ENCODE measurements around the gene LILRA6. TPM values are rescaled to one million over a fixed set of nuclear protein-coding genes. Genes with fewer than 3 reads are reported as not detected.
"Not testable (repeated sequence)": the region's sequence is repeated elsewhere in the genome, so short reads cannot be mapped to it uniquely, and the experiment has no call there.

The LILRA6 gene
- total RNA-seq, 1 donor from 2014 or later, result 4.3 TPM

- peak; percentile 82 for DNase-seq (ENCODE audit: low spot score)
These were observed 34.4 kb downstream of the LILRA6 start for GRCh38 chr19:54207983-54208783.

GRCh38 chr19:54207676-54207982, 35.0 kb downstream of the LILRA6 start:
- DNase-seq (ENCODE audit: low spot score), result no peak

- not testable (repeated sequence) for DNase-seq (ENCODE audit: low spot score)
These were observed 35.4 kb downstream of the LILRA6 start for GRCh38 chr19:54207193-54207592.

GRCh38 chr19:54206831-54207177, 35.8 kb downstream of the LILRA6 start:
- DNase-seq (ENCODE audit: low spot score), result no peak

GRCh38 chr19:54206030-54206830, 36.4 kb downstream of the LILRA6 start:
- no peak for DNase-seq (ENCODE audit: low spot score)

- no peak for DNase-seq (ENCODE audit: low spot score)
These were observed 37.7 kb downstream of the LILRA6 start for GRCh38 chr19:54204767-54205468.

- DNase-seq (ENCODE audit: low spot score), result no peak
These were observed 39.4 kb downstream of the LILRA6 start for GRCh38 chr19:54203151-54203611.

GRCh38 chr19:54201980-54202379, 40.6 kb downstream of the LILRA6 start:
- no peak for DNase-seq (ENCODE audit: low spot score)

GRCh38 chr19:54201172-54201701, 41.4 kb downstream of the LILRA6 start:
- no peak for DNase-seq (ENCODE audit: low spot score)

- no peak for DNase-seq (ENCODE audit: low spot score)
These were observed 43.2 kb downstream of the LILRA6 start for GRCh38 chr19:54199401-54199800.

GRCh38 chr19:54197121-54197520, 45.5 kb downstream of the LILRA6 start:
- no peak for DNase-seq (ENCODE audit: low spot score)

- no peak for DNase-seq (ENCODE audit: low spot score)
These were observed 46.1 kb downstream of the LILRA6 start for GRCh38 chr19:54196536-54196935.

GRCh38 chr19:54194463-54194862, 48.1 kb downstream of the LILRA6 start:
- DNase-seq (ENCODE audit: low spot score), result not testable (repeated sequence)

- DNase-seq (ENCODE audit: low spot score), result no peak
These were observed 49.6 kb downstream of the LILRA6 start for GRCh38 chr19:54193011-54193410.

GRCh38 chr19:54191811-54192453, 50.7 kb downstream of the LILRA6 start:
- no peak for DNase-seq (ENCODE audit: low spot score)

- peak; percentile 64 for DNase-seq (ENCODE audit: low spot score)
These were observed 51.4 kb downstream of the LILRA6 start, which contains the start of gene TSEN34 for GRCh38 chr19:54191011-54191810. TSS of gene TSEN34 (plus strand) at chr19:54191308. CDS start at chr19:54191365, 57 bp downstream.

GRCh38 chr19:54190503-54191010, 52.0 kb downstream of the LILRA6 start:
- peak; percentile 100 for DNase-seq (ENCODE audit: low spot score)

- DNase-seq (ENCODE audit: low spot score), result peak; percentile 100
These were observed 52.7 kb downstream of the LILRA6 start for GRCh38 chr19:54189735-54190502.

- no peak for DNase-seq (ENCODE audit: low spot score)
These were observed 53.4 kb downstream of the LILRA6 start, which contains the start of gene MBOAT7 for GRCh38 chr19:54189145-54189734. TSS of gene MBOAT7 (minus strand) at chr19:54189580. CDS start at chr19:54188508, 1,072 bp downstream.
